A549 (cell line): Measurements from ENCODE around the gene DSCAML1. TPM values are rescaled to one million over a fixed set of nuclear protein-coding genes. Genes with fewer than 3 reads are reported as not detected.

Experiments used
- ATAC-seq, 2 experiments: fragments of 200-7000 bp in 1 of 2; fragments of >200 bp in 1 of 2; cut with Nextera tagmentation in 1 of 2; cut with Tn5 transposase in 1 of 2; 3 replicates each; pipeline versions ENCODE4 v1.8.0 to v1.9.1; 2018 to 2020; ENCODE audit warnings: mild to moderate bottlenecking in 1 of 2, moderate library complexity in 1 of 2
- CTCF ChIA-PET: fragments of 300-600 bp; sonication (Branson Sonifier 250); formaldehyde crosslinking; extraction: SDS; loops from one replicate; lab custom pipeline; 2021; ENCODE audit warnings: antibody characterized with exemption, inconsistent platforms; lab: Yijun Ruan, JAX
- POLR2A ChIA-PET: fragments of 350-600 bp; formaldehyde crosslinking; extraction: SDS; loops from one replicate; lab custom pipeline; 2021; ENCODE audit warnings: antibody characterized with exemption, inconsistent platforms; lab: Yijun Ruan, JAX
- DNase-seq, 2 experiments: peaks; one replicate each; pipeline versions ENCODE4 v3.0.0 to v3.0.0-alpha.2; 2011 to 2016; ENCODE audit warnings: low read depth in 1 of 2, low spot score in 1 of 2
- FAIRE-seq: peaks from 2 replicates; lab custom pipeline; 2011; peaks lifted over from hg19 to GRCh38; lab: Jason Lieb, UNC
- H3K27ac ChIP-seq, 2 experiments: fragments of >200 bp; sonication (Bioruptor Twin); formaldehyde crosslinking; 3 replicates each; pipeline ENCODE4 v1.5.1; 2016 to 2017
- H3K4me1 ChIP-seq: fragments of >200 bp; sonication (Bioruptor Twin); formaldehyde crosslinking; 3 replicates; pipeline ENCODE4 v1.6.1; 2016
- H3K4me2 ChIP-seq: fragments of >200 bp; sonication (Bioruptor Twin); formaldehyde crosslinking; 3 replicates; pipeline ENCODE4 v1.6.1; 2016
- H3K4me3 ChIP-seq: fragments of >200 bp; sonication (Bioruptor Twin); formaldehyde crosslinking; 3 replicates; pipeline ENCODE4 v1.5.1; 2016
- H3K9me3 ChIP-seq: fragments of >200 bp; sonication (Bioruptor Twin); formaldehyde crosslinking; 3 replicates; pipeline ENCODE4 v1.6.1; 2016
- BCL3 ChIP-seq: fragments of >200 bp; sonication (Bioruptor Twin); formaldehyde crosslinking; IDR thresholded peaks from 3 replicates; pipeline ENCODE4 v1.6.1; 2016
- CBX2 ChIP-seq: fragments of 200-600 bp; sonication (generic); IDR thresholded peaks from 2 replicates; pipeline ENCODE4 v1.6.1; 2016; ENCODE audit warnings: low read depth, mild to moderate bottlenecking, borderline replicate concordance
- CEBPB ChIP-seq, 2 experiments: fragments of >200 bp in 1 of 2; sonication (Bioruptor Twin) in 1 of 2; formaldehyde crosslinking in 1 of 2; IDR thresholded peaks; 2 replicates each; pipeline ENCODE4 v1.6.1; 2012 to 2016
- E2F6 ChIP-seq: IDR thresholded peaks from 2 replicates; pipeline ENCODE4 v1.6.1; 2012; ENCODE audit warnings: low read depth, borderline replicate concordance
- EHF ChIP-seq: fragments of 250-450 bp; sonication (Bioruptor Pico); IDR thresholded peaks from 2 replicates; pipeline ENCODE4 v1.5.0; 2020; ENCODE audit warnings: mild to moderate bottlenecking
- EHMT2 ChIP-seq: fragments of 200-600 bp; sonication (generic); IDR thresholded peaks from 2 replicates; pipeline ENCODE4 v1.6.1; 2016; ENCODE audit warnings: antibody characterized with exemption, low read depth, mild to moderate bottlenecking, moderate library complexity
- ELK1 ChIP-seq: fragments of 150-350 bp; IDR thresholded peaks from 2 replicates; pipeline ENCODE4 v1.6.1; 2014; ENCODE audit warnings: low read depth, mild to moderate bottlenecking, low read length
- EP300 ChIP-seq, 2 experiments: fragments of >200 bp; sonication (Bioruptor Twin); formaldehyde crosslinking; IDR thresholded peaks; 2 replicates in 1 of 2; 3 replicates in 1 of 2; pipeline ENCODE4 v1.6.1; 2016 to 2017
- GATA3 ChIP-seq: IDR thresholded peaks from 2 replicates; pipeline ENCODE4 v1.6.1; 2012; ENCODE audit warnings: borderline replicate concordance
- HES2 ChIP-seq: fragments of >200 bp; sonication (Bioruptor Twin); formaldehyde crosslinking; IDR thresholded peaks from 2 replicates; pipeline ENCODE4 v1.6.1; 2016
- HOXB13 ChIP-seq: fragments of 250-450 bp; sonication (Bioruptor Pico); IDR thresholded peaks from 2 replicates; pipeline ENCODE4 v1.5.0; 2020; ENCODE audit warnings: low read depth, mild to moderate bottlenecking, moderate library complexity
- KDM1A ChIP-seq: fragments of 200-600 bp; sonication (generic); IDR thresholded peaks from 2 replicates; pipeline ENCODE4 v1.6.1; 2016; ENCODE audit warnings: low read depth, mild to moderate bottlenecking
- MAFK ChIP-seq: fragments of 450-650 bp; IDR thresholded peaks from 2 replicates; pipeline ENCODE4 v1.6.1; 2014; ENCODE audit not compliant: partially characterized antibody
- MAZ ChIP-seq: fragments of 150-350 bp; IDR thresholded peaks from 2 replicates; pipeline ENCODE4 v1.6.1; 2014; ENCODE audit warnings: antibody characterized with exemption, low read depth, low read length, borderline replicate concordance
- MYC ChIP-seq: IDR thresholded peaks from 2 replicates; pipeline ENCODE4 v1.6.1; 2012; ENCODE audit warnings: mild to moderate bottlenecking, inconsistent platforms, low read length, improper control_type of control experiment, borderline replicate concordance
- NFE2L2 ChIP-seq: fragments of 150-350 bp; conservative IDR thresholded peaks from 2 replicates; pipeline ENCODE4 v1.6.1; 2014; ENCODE audit warnings: low read length
- NPAS2 ChIP-seq: fragments of 250-450 bp; sonication (Bioruptor Pico); IDR thresholded peaks from 2 replicates; pipeline ENCODE4 v1.8.0; 2022; ENCODE audit warnings: mild to moderate bottlenecking, moderate library complexity, borderline replicate concordance
- PBX3 ChIP-seq: IDR thresholded peaks from 2 replicates; pipeline ENCODE4 v1.6.1; 2012
- POLR2A ChIP-seq: IDR thresholded peaks from 2 replicates; pipeline ENCODE4 v1.6.1; 2012; ENCODE audit warnings: mild to moderate bottlenecking, low read length
- RFX5 ChIP-seq: fragments of 450-650 bp; IDR thresholded peaks from 2 replicates; pipeline ENCODE4 v1.7.1; 2014; ENCODE audit warnings: antibody characterized with exemption, mild to moderate bottlenecking, moderate library complexity
- TFCP2L1 ChIP-seq: fragments of 250-450 bp; sonication (Bioruptor Pico); IDR thresholded peaks from 2 replicates; pipeline ENCODE4 v1.5.0; 2021; ENCODE audit warnings: mild to moderate bottlenecking
- ZFP36 ChIP-seq: fragments of 450-650 bp; IDR thresholded peaks from 2 replicates; pipeline ENCODE4 v1.6.1; 2014; ENCODE audit warnings: borderline replicate concordance; ENCODE audit not compliant: partially characterized antibody
- ZSCAN20 ChIP-seq: fragments of 250-450 bp; sonication (Bioruptor Pico); IDR thresholded peaks from 2 replicates; pipeline ENCODE4 v1.8.0; 2022; ENCODE audit warnings: mild to moderate bottlenecking, moderate library complexity
- WGBS: methylation state at CpG from one replicate; pipeline ENCODE4 v1.1.6; 2017; ENCODE audit errors: missing lambda C conversion rate; 5-methylcytosine and 5-hydroxymethylcytosine counted together
- polyA plus RNA-seq, 4 experiments: library from polyadenylated mRNA; depleted of rRNA in 3 of 4; stranded (reverse); fragments of >200 nt; fragmentation: RNase III in 1 of 4; extraction: RNeasy Plus Mini Kit Qiagen cat#74134 plus additional on column Dnase treatment in 1 of 4; gene quantifications; 2 replicates in 3 of 4; 3 replicates in 1 of 4; pipeline ENCODE4 v1.2.3, GENCODE V29; 2011 to 2017

DSCAML1 gene
- polyA plus RNA-seq, 2 of the 4 experiments (the other 2 are of a cell fraction): 0.12 to 0.31 TPM

GRCh38 chr11:117462183-117462863 lies 334.7 kb downstream of the DSCAML1 start:
- FAIRE-seq: no peak
- H3K9me3 ChIP-seq: no peaks in the 10 kb centered on the region
- H3K27ac ChIP-seq: no peak overlapping the region
- DNase-seq: no peak
- no peaks in the 10 kb centered on the region for H3K4me1 ChIP-seq
- CTCF ChIA-PET: no interaction called here
- ATAC-seq: no peak
- no peak overlapping the region for H3K4me2 ChIP-seq
- H3K4me3 ChIP-seq: no peak overlapping the region
- POLR2A ChIA-PET: no interaction called here
- WGBS: 62% methylated on average over 16 of the region's 18 CpGs
- no peak for TF ChIP-seq HES2
- TF ChIP-seq E2F6: no peak
- no peak for TF ChIP-seq ELK1
- TF ChIP-seq NPAS2 (CRISPR knock-in tag): no peak
- TF ChIP-seq MYC: no peak
- no peak for TF ChIP-seq PBX3
- no peak for TF ChIP-seq TFCP2L1 (CRISPR knock-in tag)
- no peak for TF ChIP-seq NFE2L2
- no peak for TF ChIP-seq EHMT2
- TF ChIP-seq HOXB13 (CRISPR knock-in tag): no peak
- TF ChIP-seq POLR2A: no peak
- no peak for TF ChIP-seq EHF (CRISPR knock-in tag)
- TF ChIP-seq GATA3: no peak

GRCh38 chr11:117461396-117462182 lies 335.4 kb downstream of the DSCAML1 start:
- WGBS: 70% methylated on average over 7 of the region's 16 CpGs
- ChIA-PET CTCF (no interaction called here), POLR2A (no interaction called here)
- DNase-seq (no peak), FAIRE-seq (no peak), ATAC-seq (no peak)
- no peak overlapping the region for H3K4me2 ChIP-seq
- H3K9me3 ChIP-seq: no peaks in the 10 kb centered on the region
- H3K4me3 ChIP-seq: no peak overlapping the region
- no peak for TF ChIP-seq EP300 (IDR thresholded peaks at IDR 0.05)
- TF ChIP-seq ELK1: no peak
- TF ChIP-seq MAZ: no peak
- TF ChIP-seq CEBPB (IDR thresholded peaks at IDR 0.05): no peak
- no peak for TF ChIP-seq CBX2
- TF ChIP-seq KDM1A: no peak
- no peak for TF ChIP-seq MAFK
- TF ChIP-seq ZSCAN20 (CRISPR knock-in tag): no peak
- TF ChIP-seq ZFP36: no peak
- TF ChIP-seq RFX5: no peak
- TF ChIP-seq BCL3: no peak
- no peak overlapping the region for H3K27ac ChIP-seq
- H3K4me1 ChIP-seq: no peaks in the 10 kb centered on the region
